SH-SY5Y (cell line): ENCODE measurements around the gene NUMA1.

Experiments
- GATA2 ChIP-seq: IDR thresholded peaks from 2 replicates; pipeline ENCODE4 v1.6.1; 2011; ENCODE audit warnings: mild to moderate bottlenecking, low read depth, low read length
- GATA3 ChIP-seq: IDR thresholded peaks from 2 replicates; pipeline ENCODE4 v1.6.1; 2011; ENCODE audit warnings: low read depth, mild to moderate bottlenecking, low read length, moderate library complexity

- TF ChIP-seq GATA2 (no peak), GATA3 (no peak)
Observed at GRCh38 chr11:72042064-72042745, 38.1 kb downstream of the NUMA1 start.
